Stimulated activated CD4-positive, alpha-beta T cell treated with anti-CD3 and anti-CD28 coated beads, TNF-alpha, amount 100 ng/mL, for 4 hours (primary cell): ENCODE data around the gene BCS1L.
A peak's percentile ranks its signal among the peaks of the same experiment; 100 is the strongest.

Experiments
- DNase-seq, 3 experiments: peaks; one replicate each; pipeline ENCODE4 v3.0.0-alpha.2; 2020; ENCODE audit warnings: low read depth in 3 of 3

BCS1L gene, protein sequence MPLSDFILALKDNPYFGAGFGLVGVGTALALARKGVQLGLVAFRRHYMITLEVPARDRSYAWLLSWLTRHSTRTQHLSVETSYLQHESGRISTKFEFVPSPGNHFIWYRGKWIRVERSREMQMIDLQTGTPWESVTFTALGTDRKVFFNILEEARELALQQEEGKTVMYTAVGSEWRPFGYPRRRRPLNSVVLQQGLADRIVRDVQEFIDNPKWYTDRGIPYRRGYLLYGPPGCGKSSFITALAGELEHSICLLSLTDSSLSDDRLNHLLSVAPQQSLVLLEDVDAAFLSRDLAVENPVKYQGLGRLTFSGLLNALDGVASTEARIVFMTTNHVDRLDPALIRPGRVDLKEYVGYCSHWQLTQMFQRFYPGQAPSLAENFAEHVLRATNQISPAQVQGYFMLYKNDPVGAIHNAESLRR

GRCh38 chr2:218659258-218659987, at the start of gene BCS1L, which contains the start of gene ZNF142:
TSS of gene BCS1L (plus strand) at chr2:218659683. CDS start at chr2:218660988, 1,305 bp downstream.
TSS of gene ZNF142 (minus strand) at chr2:218659623. CDS start at chr2:218656429, 3,194 bp downstream.
- peak; percentile 89 to 94 (median 90) for DNase-seq

- no peak for DNase-seq
These were observed 43.6 kb upstream of the BCS1L start for GRCh38 chr2:218615868-218616315.

DNA sequence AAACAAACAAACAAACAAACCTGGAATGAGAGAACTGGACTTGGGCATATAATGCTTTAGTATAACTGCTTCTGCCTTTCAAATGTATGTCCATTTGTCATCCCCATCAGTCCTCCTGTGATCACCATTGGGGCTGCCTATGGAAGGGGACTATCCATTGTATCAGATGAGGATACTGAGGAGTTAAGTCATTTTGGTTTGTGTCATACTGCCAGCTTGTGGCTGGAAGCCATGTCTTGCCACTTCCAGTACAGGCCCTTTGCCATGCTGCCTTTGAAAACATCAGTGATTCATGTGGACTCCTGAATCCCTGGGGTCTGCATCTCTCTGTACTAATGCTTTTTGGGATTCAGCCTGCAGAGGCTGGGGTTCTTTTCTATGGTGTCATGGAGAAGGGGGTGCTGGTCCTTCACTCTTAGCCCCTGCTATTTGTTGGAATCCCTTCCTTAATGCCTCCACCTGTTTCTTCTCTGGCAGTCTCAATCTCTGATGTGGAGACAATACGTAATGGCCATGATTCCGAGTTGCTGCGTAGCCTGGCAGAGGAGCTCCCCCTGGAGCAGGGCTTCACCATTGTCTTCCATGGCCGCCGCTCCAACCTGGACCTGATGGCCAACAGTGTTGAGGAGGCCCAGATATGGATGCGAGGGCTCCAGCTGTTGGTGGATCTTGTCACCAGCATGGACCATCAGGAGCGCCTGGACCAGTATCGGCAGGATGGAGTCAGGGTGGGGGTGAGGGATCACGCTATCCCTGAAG, 41.2 kb upstream of the BCS1L start:
- no peak for DNase-seq

- DNase-seq: no peak
These were observed 38.5 kb upstream of the BCS1L start for GRCh38 chr2:218621007-218621406.

DNA sequence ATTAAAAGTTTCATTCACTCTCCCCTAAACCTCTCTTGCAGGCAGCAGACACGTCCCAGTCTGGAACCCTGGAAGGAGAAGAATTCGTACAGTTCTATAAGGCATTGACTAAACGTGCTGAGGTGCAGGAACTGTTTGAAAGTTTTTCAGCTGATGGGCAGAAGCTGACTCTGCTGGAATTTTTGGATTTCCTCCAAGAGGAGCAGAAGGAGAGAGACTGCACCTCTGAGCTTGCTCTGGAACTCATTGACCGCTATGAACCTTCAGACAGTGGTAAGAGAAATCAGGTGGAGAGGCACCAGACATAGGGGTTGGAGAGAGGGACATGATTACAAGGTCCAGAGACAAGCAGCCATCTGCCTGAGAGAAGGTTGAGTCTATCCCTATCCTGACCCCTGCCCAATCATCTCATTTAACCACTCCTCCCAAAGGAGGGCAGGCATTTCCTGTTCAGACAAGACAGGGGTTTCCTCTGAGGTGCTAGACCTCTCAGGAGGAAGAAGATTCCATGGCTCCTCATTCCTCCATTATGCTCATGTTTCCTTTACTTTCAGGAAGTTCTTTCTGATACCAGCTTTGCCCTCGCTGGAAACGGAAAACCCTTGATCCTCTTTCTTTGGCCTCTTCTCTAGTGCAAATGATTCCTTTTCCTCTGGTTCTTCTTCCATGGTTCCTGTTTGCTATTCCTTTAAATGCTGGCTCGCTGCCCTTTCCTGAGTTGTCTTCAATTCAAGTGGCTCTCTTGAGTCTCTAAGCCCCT, 36.7 kb upstream of the BCS1L start:
- DNase-seq: no peak

DNA sequence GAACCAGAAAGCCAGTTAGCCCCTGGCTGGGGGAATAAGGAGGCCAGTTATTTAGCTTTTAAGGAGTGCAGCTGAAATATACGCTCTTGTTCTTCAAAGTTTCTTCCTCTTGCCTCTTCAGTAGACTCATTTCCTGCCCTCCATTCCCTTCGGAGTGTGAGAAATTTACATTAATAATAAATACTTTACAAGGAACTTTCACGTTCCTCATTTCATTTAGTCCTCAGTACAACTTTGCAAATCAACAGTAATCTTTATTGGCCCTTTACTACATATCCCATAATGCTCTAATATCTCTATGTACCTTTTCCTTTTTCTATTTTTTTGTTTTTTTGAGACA, 36.1 kb upstream of the BCS1L start:
- DNase-seq: no peak

DNA sequence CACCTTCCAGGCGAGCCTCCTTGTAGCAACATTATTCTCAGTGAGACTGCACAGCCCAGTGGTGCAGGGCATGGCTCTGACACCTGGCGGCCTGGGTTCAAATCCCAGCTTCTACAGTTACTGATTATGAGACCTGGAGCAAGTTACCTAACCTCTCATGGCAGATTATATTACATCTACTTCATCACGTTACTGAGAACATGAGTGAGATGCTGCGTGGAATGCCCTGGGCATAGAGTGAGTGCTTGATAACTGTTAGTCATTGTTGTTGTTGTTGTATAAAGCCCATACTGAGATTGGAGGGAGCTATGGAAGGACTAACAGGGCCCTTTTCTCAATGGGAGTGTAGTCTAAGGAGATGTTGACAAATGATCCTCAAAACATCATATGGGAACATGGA, 33.1 kb upstream of the BCS1L start:
- DNase-seq: no peak

GRCh38 chr2:218627939-218628338, 31.5 kb upstream of the BCS1L start:
- DNase-seq: no peak

- no peak for DNase-seq
These were observed 27.6 kb upstream of the BCS1L start for GRCh38 chr2:218631837-218632236.

DNA sequence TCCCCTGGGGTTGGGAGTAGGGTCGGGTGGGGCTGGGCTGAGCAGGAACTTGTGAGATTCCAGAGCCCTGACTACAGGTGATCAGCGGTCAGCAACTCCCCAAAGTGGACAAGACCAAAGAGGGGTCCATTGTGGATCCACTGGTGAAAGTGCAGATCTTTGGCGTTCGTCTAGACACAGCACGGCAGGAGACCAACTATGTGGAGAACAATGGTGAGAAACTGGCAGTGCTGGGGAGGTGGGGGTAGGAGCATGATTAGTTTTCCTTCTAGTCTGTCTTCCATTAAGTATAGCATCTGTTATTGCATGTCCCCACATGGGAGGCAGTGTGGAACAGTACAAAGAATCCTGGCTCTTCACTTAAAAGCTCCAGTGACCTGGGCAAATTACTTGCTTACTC, 23.8 kb upstream of the BCS1L start:
- no peak for DNase-seq

- no peak for DNase-seq
These were observed 21.1 kb upstream of the BCS1L start for GRCh38 chr2:218638372-218638771.

DNA sequence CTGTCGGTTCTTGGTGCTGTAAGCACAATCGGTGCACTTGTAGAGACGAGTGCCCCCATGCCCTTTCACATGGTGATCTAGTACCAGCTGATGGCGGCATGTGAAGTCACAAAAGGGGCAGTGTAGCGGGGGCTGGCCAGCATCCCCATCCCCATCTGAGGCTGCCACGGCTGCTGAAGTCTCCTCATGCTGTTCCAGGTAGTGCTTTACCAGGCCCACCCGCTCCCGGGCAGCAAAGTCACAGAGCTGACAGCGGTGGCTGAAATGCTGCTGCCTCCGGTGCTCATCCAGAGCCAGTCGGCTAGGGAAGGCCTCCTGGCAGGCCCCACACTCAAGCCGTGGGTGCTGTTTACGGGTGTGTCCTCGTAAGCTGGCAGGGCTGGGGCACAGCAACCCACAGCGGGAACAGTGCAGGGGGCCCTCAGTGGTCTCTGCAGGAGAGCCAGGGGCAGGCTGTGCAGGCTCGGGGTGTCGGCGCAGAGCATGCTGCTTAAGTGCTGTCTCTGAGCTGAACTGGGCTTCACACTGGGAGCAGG, 17.3 kb upstream of the BCS1L start:
- DNase-seq: no peak

- DNase-seq: no peak
These were observed 16.7 kb upstream of the BCS1L start for GRCh38 chr2:218642786-218643185.

DNA sequence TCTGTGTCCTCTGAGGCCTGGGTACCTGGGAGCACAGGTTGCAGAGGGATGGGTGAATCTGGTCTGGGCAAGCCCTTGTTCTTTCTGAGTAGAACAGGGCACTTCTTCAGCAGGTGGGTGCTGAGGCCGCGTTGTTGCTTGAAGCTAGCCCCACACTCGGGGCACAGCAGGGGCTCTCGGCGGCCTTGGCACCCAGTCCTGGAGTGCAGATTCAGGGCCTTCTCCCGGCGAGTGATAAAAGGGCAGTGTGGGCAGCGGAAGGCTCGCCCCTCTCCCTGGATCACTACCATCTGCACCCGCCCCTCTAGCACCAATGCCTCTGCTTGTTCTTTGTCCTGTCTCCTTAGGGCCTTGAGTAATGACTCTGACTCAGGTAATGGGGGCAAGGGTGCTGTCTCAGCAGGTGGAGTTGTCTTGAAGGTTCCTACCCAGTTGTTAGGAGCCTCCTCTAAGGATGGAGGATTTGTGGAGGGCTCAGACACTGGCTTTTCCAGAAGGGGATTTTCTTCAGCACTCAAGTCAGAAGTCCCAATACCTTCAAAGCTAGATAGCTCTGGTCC, 15.7 kb upstream of the BCS1L start:
- DNase-seq: no peak

- no peak for DNase-seq
These were observed 14.8 kb upstream of the BCS1L start for GRCh38 chr2:218644721-218645120.

DNA sequence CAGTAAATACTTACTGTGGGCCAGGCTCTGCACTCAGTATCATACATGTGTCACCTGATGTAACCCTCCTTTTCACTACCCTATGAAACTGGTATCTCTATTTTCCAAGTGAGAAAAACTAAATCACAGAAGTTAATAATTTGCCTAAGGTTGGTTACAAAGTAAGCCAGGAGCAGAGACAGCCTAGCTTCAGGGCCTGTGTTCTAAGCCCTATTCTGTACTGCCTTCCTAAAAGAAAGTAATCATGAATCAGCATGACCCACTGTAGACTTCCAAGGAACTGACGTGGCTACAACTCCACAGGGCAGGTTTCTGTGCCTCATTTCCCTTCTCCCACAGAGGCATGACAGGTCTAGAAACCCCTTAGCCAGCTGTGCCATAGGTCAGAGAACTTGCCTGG, 14.4 kb upstream of the BCS1L start:
- no peak for DNase-seq

DNA sequence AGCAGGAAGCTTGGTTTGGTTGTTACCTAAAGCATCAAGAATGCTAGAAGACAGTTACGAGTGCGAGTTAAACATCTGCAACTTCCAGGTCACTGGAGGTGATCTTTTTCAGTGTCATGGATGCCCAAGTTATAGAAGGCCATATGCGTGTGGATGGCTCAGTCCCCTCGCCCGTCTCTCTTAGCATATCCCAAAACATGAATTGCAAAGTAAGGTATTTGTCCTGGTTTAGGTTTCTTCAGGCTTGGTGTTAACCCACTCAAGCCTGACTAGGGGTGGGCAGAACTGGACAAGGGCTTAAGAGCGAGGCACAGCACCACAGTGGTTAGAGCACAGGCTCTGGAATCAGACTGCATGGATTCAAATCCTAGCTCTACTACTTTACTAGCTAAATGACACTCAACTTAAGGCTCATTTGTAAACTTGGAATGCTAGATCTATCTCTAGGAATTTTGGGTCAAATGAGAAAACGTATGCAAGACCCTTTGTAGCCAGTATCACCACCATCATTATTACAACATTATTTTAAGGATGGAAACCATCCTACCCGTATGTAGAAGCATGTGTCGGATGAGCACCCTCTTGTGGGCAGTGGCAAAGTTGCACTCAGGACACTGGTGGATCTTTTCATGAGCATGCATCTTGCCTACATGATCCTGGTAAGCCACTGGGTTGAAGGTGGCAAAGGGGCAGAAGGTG, 11.2 kb upstream of the BCS1L start:
- peak in 1 of 3 experiments; percentile 21 for DNase-seq

DNA sequence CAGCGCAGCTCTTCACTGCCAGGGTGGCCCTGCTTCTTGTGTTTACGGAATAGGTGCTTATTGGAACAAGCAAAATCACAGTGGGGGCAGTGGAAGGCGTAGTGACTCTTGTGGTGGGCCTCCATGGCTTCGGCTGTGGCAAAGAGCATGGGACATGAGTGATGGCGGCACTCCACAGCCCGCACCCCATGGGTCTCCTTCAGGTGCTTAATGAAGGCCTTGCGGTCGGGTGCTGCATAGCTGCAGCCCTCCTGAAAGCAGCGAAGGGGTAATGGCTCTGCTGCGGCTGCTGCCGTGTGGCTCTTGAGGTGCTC, 10.7 kb upstream of the BCS1L start:
- no peak for DNase-seq

GRCh38 chr2:218655751-218656150, 3.7 kb upstream of the BCS1L start:
- DNase-seq: no peak

- peak in 1 of 3 experiments; percentile 30 for DNase-seq
These were observed 719 bp upstream of the BCS1L start for GRCh38 chr2:218658671-218659257.
